ENCODE results near the gene CST9L.

DNA sequence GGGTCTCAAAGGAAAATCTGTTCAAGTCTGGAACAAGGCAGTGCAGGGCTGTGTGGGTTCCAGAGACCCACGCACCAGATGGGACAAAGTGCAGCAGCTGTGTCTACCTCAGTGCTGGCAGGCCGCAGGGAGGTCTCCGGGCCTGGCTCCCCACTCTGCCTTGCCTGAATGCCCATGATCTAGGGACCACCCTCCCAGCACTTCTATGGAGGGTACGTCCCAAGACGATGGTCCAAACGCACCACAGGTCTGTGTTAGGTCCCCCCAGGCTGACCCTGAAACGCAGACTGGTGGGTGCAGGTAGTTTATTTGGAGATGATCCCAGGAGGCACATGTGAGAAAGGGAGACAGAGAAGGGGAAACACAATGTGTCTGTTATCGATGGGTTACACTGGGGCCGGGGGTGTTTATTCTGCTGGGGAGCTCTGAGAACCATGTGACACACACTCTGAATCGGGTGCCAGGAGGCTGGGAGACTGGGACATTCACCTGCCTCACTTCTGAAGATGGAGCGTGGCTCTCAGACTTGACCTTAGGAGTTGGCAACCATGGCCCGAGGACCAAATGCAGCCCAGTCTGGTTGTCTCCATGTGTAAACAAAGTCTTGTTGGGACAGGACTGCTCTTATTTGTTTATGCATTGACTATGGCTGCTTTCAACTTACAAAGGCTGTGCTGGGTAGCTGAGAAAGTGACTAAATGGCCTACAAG lies 21.7 kb downstream of the CST9L start:
- TF ChIP-seq, protein P1, sequence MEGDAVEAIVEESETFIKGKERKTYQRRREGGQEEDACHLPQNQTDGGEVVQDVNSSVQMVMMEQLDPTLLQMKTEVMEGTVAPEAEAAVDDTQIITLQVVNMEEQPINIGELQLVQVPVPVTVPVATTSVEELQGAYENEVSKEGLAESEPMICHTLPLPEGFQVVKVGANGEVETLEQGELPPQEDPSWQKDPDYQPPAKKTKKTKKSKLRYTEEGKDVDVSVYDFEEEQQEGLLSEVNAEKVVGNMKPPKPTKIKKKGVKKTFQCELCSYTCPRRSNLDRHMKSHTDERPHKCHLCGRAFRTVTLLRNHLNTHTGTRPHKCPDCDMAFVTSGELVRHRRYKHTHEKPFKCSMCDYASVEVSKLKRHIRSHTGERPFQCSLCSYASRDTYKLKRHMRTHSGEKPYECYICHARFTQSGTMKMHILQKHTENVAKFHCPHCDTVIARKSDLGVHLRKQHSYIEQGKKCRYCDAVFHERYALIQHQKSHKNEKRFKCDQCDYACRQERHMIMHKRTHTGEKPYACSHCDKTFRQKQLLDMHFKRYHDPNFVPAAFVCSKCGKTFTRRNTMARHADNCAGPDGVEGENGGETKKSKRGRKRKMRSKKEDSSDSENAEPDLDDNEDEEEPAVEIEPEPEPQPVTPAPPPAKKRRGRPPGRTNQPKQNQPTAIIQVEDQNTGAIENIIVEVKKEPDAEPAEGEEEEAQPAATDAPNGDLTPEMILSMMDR (IDR thresholded peaks at IDR 0.05): no peak
- no peak for TF ChIP-seq POLR2A (IDR thresholded peaks at IDR 0.05)

Data from lower leg skin (tissue), 3 donors.